Lower leg skin (tissue), 4 donors: ENCODE data around the gene SH3RF3. TPM values are rescaled to one million over a fixed set of nuclear protein-coding genes. Genes with fewer than 3 reads are reported as not detected.
A peak's percentile ranks its signal among the peaks of the same experiment; 100 is the strongest.

Experiments used
- DNase-seq, 2 donors: peaks; one replicate each; pipeline ENCODE4 v3.0.0-alpha.2; 2019; ENCODE audit warnings: low spot score in 2 of 2
- H3K4me3 ChIP-seq: fragments of 200-600 bp; sonication (generic); 2 replicates; pipeline ENCODE4 v1.5.1; 2017; ENCODE audit warnings: mild to moderate bottlenecking, low read depth; ENCODE audit not compliant: poor library complexity, severe bottlenecking
- POLR2A ChIP-seq, 2 donors: fragments of 450-650 bp; IDR thresholded peaks; one replicate each; pipeline ENCODE4 v1.6.1; 2016 to 2017; ENCODE audit warnings: antibody characterized with exemption in 2 of 2, mild to moderate bottlenecking in 1 of 2, moderate library complexity in 1 of 2
- WGBS, 2 donors: methylation state at CpG; one replicate each; pipeline ENCODE4 v1.1.5; 2018; 5-methylcytosine and 5-hydroxymethylcytosine counted together
- intact Hi-C: fragments of 100-400 bp; cut with DNase I; formaldehyde crosslinking; loops from one replicate; pipeline ENCODE4 v1.15.0; 2023; ENCODE audit warnings: low total_unique reads
- total RNA-seq, 4 donors: library from RNA; depleted of rRNA; stranded (reverse); fragments of >200 nt; gene quantifications; one replicate each; pipeline ENCODE4 v1.1.0, GENCODE V29; 2016
- TF ChIP-seq, protein P1 (sequence below), 3 donors: fragments of 450-650 bp; IDR thresholded peaks; one replicate each; pipeline ENCODE4 v1.5.1; 2016; ENCODE audit warnings: antibody characterized with exemption in 3 of 3, mild to moderate bottlenecking in 3 of 3, moderate library complexity in 2 of 3

SH3RF3 gene
- total RNA-seq, 4 donors from 2014 or later: 1.9 to 7.4 (median 3.2) TPM

DNA sequence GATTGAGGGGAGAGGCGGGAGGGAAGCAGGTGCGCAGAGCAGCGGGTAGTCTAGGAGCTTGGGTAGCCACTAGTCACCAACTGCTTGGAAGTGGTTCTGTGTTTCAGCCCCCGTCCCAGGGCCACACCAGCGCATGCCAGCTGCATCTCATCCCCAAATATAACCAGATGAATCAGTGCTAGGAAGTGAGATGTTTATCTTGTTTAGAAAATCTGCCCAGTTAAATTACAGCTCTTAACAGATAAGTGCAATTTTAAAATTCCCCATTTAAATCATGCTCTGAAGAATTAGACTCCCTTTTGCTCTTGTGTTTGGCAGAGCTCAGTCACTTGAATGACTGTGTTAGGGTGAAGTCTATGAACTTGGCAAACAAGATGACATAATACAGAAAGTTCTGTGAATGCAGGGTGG is 291.0 kb downstream of the SH3RF3 start:
- H3K4me3 ChIP-seq: no peak overlapping the region
- TF ChIP-seq, protein P1, sequence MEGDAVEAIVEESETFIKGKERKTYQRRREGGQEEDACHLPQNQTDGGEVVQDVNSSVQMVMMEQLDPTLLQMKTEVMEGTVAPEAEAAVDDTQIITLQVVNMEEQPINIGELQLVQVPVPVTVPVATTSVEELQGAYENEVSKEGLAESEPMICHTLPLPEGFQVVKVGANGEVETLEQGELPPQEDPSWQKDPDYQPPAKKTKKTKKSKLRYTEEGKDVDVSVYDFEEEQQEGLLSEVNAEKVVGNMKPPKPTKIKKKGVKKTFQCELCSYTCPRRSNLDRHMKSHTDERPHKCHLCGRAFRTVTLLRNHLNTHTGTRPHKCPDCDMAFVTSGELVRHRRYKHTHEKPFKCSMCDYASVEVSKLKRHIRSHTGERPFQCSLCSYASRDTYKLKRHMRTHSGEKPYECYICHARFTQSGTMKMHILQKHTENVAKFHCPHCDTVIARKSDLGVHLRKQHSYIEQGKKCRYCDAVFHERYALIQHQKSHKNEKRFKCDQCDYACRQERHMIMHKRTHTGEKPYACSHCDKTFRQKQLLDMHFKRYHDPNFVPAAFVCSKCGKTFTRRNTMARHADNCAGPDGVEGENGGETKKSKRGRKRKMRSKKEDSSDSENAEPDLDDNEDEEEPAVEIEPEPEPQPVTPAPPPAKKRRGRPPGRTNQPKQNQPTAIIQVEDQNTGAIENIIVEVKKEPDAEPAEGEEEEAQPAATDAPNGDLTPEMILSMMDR (IDR thresholded peaks at IDR 0.05): no peak
- no peak for TF ChIP-seq POLR2A (IDR thresholded peaks at IDR 0.05)
- WGBS, 2 donors: 52 to 80% methylated on average over 5 of the region's 5 CpGs
- intact Hi-C loops: no loop called here
- no peak for DNase-seq

DNA sequence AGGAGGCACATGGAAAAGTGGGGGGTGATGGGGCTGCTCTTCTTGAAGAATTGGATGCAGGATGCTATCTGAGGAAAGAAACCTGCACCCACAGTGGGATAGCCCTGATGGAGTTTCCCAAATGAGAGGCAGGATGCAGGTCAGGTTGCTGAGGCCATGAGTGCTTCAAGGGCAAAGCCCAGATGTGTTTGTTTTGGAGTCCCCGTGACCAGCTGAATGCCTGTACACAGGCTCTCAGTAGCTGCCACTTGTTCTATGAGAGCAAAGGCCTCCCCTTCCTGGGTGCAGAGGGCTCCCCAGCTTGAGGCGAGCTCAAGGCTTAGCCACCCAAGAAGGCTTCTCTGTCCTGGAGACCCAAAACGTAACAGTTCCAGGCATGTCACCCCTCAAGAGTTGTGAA is 292.1 kb downstream of the SH3RF3 start:
- DNase-seq: peak in 1 of 2 donors; percentile 52
- TF ChIP-seq POLR2A (IDR thresholded peaks at IDR 0.05): no peak
- TF ChIP-seq, protein P1 (IDR thresholded peaks at IDR 0.05): no peak
- 86% methylated on average over 1 to 3 of the region's 3 CpGs for WGBS, 2 donors
- intact Hi-C loops: no loop called here
- H3K4me3 ChIP-seq: no peak overlapping the region

DNA sequence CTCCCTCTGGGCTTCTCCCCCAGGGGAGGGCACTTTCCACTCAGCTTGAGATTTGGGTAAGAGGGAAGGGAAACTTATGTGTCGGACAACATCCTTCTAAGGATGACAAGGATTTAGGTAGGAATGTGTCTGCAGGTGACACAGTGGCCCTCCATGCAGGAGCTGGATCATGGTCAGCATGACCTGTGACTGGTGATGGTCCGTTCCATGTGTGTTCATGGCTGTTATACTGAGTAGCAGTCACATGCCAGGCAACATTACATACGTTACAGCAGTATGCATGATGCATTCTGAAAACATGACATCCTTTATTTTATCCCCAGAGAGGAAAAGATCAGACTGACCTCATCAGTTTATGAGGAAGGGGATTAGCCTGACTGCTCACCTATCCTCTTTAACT is 292.6 kb downstream of the SH3RF3 start:
- 93 to 100% methylated on average over 3 of the region's 3 CpGs for WGBS, 2 donors

DNA sequence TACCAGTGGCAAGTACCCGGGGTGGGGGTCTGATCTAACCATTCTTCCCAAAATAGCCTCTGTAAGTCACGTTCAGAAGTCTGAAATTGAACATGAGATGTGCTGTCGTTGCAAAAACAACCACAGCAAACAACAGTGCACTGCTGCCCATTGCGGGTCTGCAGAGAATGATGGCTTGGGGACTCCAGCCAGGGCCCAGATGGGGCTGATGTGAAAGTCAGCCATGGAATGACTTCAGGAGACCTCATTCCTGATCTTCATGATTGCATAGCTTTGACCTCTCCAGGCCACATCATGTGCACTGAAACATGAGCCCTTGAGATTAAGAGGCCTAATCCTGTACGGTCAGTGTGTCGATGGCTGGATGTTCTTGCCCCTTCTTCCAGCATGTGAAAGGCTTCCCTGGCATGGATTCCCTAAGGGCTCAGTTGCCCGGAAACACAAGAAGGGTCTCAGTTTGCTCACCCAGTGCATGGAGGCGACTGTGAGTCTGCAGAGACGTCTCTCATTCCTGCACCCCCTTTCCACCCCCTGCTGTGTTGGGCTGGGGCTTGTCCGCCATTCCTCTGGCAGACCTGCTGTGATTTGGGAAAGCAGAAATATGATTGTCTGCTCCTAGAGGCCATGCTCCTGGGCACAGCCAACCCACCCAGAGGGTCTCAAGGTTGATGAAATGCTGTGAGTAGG is 293.2 kb downstream of the SH3RF3 start:
- intact Hi-C loops: no loop called here
- WGBS, 2 donors: 89 to 95% methylated on average over 9 to 10 of the region's 10 CpGs
- H3K4me3 ChIP-seq: no peak overlapping the region
- DNase-seq: peak in 1 of 2 donors; percentile 68
- TF ChIP-seq, protein P1 (IDR thresholded peaks at IDR 0.05): no peak
- TF ChIP-seq POLR2A (IDR thresholded peaks at IDR 0.05): no peak

More for the DNA sequence above, 292.6 kb downstream of the SH3RF3 start:
- no peak overlapping the region for H3K4me3 ChIP-seq
- intact Hi-C loops: no loop called here
- TF ChIP-seq, protein P1 (IDR thresholded peaks at IDR 0.05): no peak
- no peak for TF ChIP-seq POLR2A (IDR thresholded peaks at IDR 0.05)
- DNase-seq: peak in 1 of 2 donors; percentile 39

DNA sequence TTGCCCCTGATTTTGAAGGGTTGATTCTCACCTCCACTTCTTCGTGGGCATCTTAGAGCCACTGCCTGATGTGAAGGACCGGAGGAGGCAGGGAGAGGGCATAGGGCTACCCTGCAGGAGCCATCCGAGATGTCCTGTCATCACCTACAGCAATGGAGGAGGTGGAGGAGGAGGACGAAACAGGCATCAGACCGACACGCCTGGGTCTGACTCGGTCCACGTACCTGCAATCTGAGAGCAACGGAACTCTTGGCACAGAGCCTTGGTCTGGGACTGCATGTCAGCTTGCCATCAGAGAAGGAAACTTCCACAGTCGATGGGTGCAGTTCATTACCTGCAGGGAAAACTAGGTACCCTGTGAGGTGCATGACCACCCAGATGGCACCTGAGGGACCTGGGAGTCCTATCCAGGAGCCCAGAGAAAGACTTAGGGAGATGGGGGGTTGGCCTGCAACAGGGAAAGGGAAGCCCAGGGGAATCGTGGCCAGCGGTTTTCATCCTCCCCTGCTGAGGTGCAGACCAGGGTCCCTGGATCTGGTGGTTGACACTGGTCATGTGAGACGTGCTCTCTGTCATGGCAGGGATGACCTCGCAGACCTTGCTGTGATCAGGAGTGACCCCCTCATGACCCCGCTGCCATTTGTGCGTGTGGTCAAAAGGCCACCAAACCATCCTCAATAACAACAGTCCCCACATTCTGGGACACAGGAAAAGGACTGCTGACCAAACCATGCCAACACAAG is 293.9 kb downstream of the SH3RF3 start:
- 73 to 81% methylated on average over 12 to 16 of the region's 16 CpGs for WGBS, 2 donors
- intact Hi-C loops: no loop called here
- DNase-seq: peak in 1 of 2 donors; percentile 57
- H3K4me3 ChIP-seq: no peak overlapping the region
- no peak for TF ChIP-seq POLR2A (IDR thresholded peaks at IDR 0.05)
- TF ChIP-seq, protein P1 (IDR thresholded peaks at IDR 0.05): no peak
